Measurements from ENCODE around the gene ESR1.

GRCh38 chr6:152098683-152099082 is 291.2 kb downstream of the ESR1 start:
- no peak for TF ChIP-seq POLR2A (IDR thresholded peaks at IDR 0.05)
- no peak for TF ChIP-seq CTCF (IDR thresholded peaks at IDR 0.05)
